Mesothelial cell of epicardium (in vitro differentiated cells): ENCODE measurements around the gene VRK2. TPM values are rescaled to one million over a fixed set of nuclear protein-coding genes. Genes with fewer than 3 reads are reported as not detected.
"Not testable (repeated sequence)": the region's sequence is repeated elsewhere in the genome, so short reads cannot be mapped to it uniquely, and the experiment has no call there.

ENCODE experiments used
- DNase-seq, 2 experiments: peaks; one replicate each; pipeline ENCODE4 v3.0.0; 2021; ENCODE audit warnings: low spot score in 2 of 2; ENCODE audit not compliant: unreplicated experiment in 2 of 2
- H3K27ac Mint-ChIP-seq: 2 replicates; pipeline ENCODE4 v1.8.0; 2021; ENCODE audit warnings: mixed read lengths
- H3K27me3 Mint-ChIP-seq: 2 replicates; pipeline ENCODE4 v1.8.0; 2021; ENCODE audit warnings: low read depth, mixed read lengths
- H3K36me3 Mint-ChIP-seq: 2 replicates; pipeline ENCODE4 v1.8.0; 2021; ENCODE audit warnings: mixed read lengths
- H3K4me1 Mint-ChIP-seq: 2 replicates; pipeline ENCODE4 v1.8.0; 2021; ENCODE audit warnings: mixed read lengths
- H3K4me3 Mint-ChIP-seq: 2 replicates; pipeline ENCODE4 v1.8.0; 2021; ENCODE audit warnings: mild to moderate bottlenecking, moderate library complexity, mixed read lengths
- H3K9me3 Mint-ChIP-seq: 2 replicates; pipeline ENCODE4 v1.8.0; 2021; ENCODE audit warnings: mixed read lengths
- CTCF ChIP-seq: fragments of 200-600 bp; sonication (generic); IDR thresholded peaks from one replicate; pipeline ENCODE4 v1.5.0; 2021; ENCODE audit warnings: antibody characterized with exemption; ENCODE audit not compliant: unreplicated experiment
- total RNA-seq: library from RNA; stranded (reverse); gene quantifications from 3 replicates; pipeline ENCODE4 v1.2.1, GENCODE V29; 2021

The VRK2 gene
- total RNA-seq, 1 donor from 2014 or later, result 22.9 TPM

GRCh38 chr2:58073008-58073407 is 26.4 kb downstream of the VRK2 start:
- no peaks in the 10 kb centered on the region for H3K4me1 Mint-ChIP-seq
- H3K36me3 Mint-ChIP-seq, result peaks cover 60% of the 10 kb centered on the region
- no peak for TF ChIP-seq CTCF
- DNase-seq, result no peak
- no peaks in the 10 kb centered on the region for H3K27me3 Mint-ChIP-seq
- H3K27ac Mint-ChIP-seq, result no peak overlapping the region
- no peak overlapping the region for H3K4me3 Mint-ChIP-seq
- H3K9me3 Mint-ChIP-seq, result peaks cover 45% of the 10 kb centered on the region

- no peak for TF ChIP-seq CTCF
- Mint-ChIP-seq H3K9me3 (peaks cover 42% of the 10 kb centered on the region), H3K36me3 (peaks cover 56% of the 10 kb centered on the region), H3K27ac (no peak overlapping the region), H3K27me3 (no peaks in the 10 kb centered on the region), H3K4me1 (no peaks in the 10 kb centered on the region), H3K4me3 (no peak overlapping the region)
- DNase-seq, result no peak
Measured at GRCh38 chr2:58073751-58074150, 27.1 kb downstream of the VRK2 start.

- Mint-ChIP-seq H3K9me3 (peaks cover 13% of the 10 kb centered on the region), H3K27me3 (no peaks in the 10 kb centered on the region), H3K4me3 (no peak overlapping the region), H3K27ac (no peak overlapping the region), H3K4me1 (peaks cover 8% of the 10 kb centered on the region), H3K36me3 (peaks cover 7% of the 10 kb centered on the region)
- no peak for DNase-seq
- TF ChIP-seq CTCF, result no peak
Measured at GRCh38 chr2:58081000-58081399, 34.4 kb downstream of the VRK2 start.

GRCh38 chr2:58089081-58089480 is 42.5 kb downstream of the VRK2 start:
- Mint-ChIP-seq H3K27me3 (no peaks in the 10 kb centered on the region), H3K4me1 (peaks cover 14% of the 10 kb centered on the region), H3K27ac (no peak overlapping the region), H3K4me3 (no peak overlapping the region), H3K36me3 (peaks cover 32% of the 10 kb centered on the region), H3K9me3 (peaks cover 6% of the 10 kb centered on the region)
- no peak for DNase-seq
- TF ChIP-seq CTCF, result no peak

GRCh38 chr2:58092772-58093171 is 46.2 kb downstream of the VRK2 start:
- not testable (repeated sequence) for H3K4me3 Mint-ChIP-seq
- H3K36me3 Mint-ChIP-seq, result peaks cover 46% of the 10 kb centered on the region

GRCh38 chr2:58097025-58097424 is 50.4 kb downstream of the VRK2 start:
- Mint-ChIP-seq H3K27ac (no peak overlapping the region), H3K4me3 (no peak overlapping the region), H3K4me1 (peaks cover 3% of the 10 kb centered on the region), H3K27me3 (no peaks in the 10 kb centered on the region), H3K9me3 (peaks cover 24% of the 10 kb centered on the region), H3K36me3 (peaks cover 26% of the 10 kb centered on the region)
- TF ChIP-seq CTCF, result no peak
- DNase-seq, result no peak

More at GRCh38 chr2:58092772-58093171, 46.2 kb downstream of the VRK2 start:
- Mint-ChIP-seq H3K4me1 (peaks cover 10% of the 10 kb centered on the region), H3K9me3 (peaks cover 24% of the 10 kb centered on the region)
- DNase-seq, H3K27me3 Mint-ChIP-seq, H3K27ac Mint-ChIP-seq: not testable (repeated sequence)
